DLD1 (cell line): ENCODE results near the gene TCTN3.
"Not testable (repeated sequence)": the region's sequence is repeated elsewhere in the genome, so short reads cannot be mapped to it uniquely, and the experiment has no call there.

Source experiments
- in situ Hi-C: cut with HindIII; loops from 2 replicates; pipeline ENCODE4 v1.10.0; 2017; ENCODE audit warnings: low sequenced_read_pairs

Gene TCTN3

GRCh38 chr10:95693668-95694534 is at the start of gene TCTN3:
Gene TCTN3 (minus strand): TSS chr10:95693927. CDS start chr10:95693899, 28 bp downstream.
- in situ Hi-C loops = no loop called here

DNA sequence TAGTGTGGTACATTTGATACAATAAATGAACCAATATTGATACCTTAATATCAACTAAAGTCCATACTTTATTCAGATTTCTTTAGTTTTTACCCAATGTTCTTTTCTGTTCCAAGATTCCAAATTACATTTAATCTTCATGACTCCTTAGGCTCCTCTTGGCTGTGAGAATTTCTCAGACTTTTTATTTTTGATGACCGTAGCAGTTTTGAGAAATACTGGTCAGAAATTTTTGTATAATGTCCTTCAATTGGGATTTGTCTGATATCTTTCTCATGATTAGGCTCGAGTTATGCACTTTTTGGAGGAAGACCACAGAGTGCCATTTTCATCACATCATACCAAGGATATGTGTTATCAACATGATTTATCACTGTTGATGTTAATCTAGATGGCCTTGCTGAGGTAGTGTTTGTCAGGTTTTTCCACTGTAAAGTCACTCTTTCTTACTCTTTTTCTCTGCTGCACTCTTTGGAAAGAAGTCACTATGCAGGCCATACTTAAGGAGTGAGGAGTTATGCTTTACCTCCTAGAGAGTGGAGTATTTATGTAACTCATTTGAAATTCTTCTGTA is 49.3 kb upstream of the TCTN3 start:
- in situ Hi-C loops = no loop called here

DNA sequence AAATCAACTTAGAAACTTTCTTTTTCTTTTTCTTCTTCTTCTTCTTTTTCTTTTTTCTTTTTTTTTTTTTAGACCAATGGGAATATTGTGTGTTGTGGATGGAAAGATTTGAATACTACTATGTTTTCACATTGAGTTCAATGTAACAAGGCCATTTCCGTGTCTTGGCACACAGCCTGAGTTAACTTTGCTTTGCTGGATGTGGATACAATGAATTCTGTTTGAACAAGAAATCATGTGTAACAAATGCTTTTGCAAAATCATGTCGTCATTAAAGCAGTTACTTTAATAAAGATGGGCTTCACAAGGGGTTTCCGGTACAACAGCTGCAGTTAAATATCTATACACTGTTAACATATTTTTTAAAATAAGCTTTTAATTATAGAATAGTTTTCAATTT is 48.8 kb upstream of the TCTN3 start:
- in situ Hi-C loops = no loop called here

- in situ Hi-C loops = no loop called here
Measured at GRCh38 chr10:95741807-95742467, 48.2 kb upstream of the TCTN3 start.

DNA sequence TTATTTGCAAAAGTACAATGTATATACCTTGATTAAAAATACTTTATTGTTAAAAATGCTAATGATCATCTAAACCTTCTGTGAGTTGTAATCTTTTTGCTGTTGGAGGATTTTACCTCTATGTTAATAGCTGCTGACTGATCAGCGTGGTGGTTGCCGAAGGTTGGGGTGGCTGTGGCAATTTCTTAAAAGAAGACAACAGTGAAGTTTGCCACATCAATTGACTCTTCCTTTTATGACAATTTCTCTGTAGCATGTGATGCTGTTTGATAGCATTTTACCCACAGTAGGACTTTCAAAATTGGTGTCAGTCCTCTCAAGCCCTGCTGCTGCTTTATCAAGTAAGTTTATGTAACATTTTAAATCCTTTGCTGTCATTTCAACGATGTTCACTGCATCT is 45.3 kb upstream of the TCTN3 start:
- in situ Hi-C loops = no loop called here

- in situ Hi-C loops = not testable (repeated sequence)
Measured at GRCh38 chr10:95732907-95733306, 39.2 kb upstream of the TCTN3 start.

DNA sequence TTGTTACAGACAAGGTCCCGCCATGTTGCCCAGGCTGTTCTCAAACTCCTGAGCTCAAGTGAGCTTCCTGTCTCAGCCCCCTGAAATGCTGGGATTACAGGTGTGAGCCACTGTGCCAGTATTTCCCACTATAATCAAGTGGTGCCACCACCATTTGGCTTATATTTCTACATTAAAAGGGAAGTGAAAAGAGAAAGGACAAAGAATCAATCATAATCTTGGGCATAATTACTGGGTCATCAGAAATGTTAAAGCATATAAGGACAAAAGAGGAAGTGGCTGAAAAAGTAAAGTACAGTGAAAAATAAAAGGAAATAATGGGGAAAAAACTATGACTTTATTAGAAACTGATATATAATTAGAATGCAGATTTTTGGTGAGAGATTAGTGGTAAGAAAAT is 36.5 kb upstream of the TCTN3 start:
- in situ Hi-C loops = no loop called here

- in situ Hi-C loops = no loop called here
Measured at GRCh38 chr10:95729323-95730055, 35.8 kb upstream of the TCTN3 start.

- in situ Hi-C loops = no loop called here
Measured at GRCh38 chr10:95728526-95728925, 34.8 kb upstream of the TCTN3 start.

GRCh38 chr10:95722496-95722895 is 28.8 kb upstream of the TCTN3 start:
- in situ Hi-C loops = not testable (repeated sequence)

DNA sequence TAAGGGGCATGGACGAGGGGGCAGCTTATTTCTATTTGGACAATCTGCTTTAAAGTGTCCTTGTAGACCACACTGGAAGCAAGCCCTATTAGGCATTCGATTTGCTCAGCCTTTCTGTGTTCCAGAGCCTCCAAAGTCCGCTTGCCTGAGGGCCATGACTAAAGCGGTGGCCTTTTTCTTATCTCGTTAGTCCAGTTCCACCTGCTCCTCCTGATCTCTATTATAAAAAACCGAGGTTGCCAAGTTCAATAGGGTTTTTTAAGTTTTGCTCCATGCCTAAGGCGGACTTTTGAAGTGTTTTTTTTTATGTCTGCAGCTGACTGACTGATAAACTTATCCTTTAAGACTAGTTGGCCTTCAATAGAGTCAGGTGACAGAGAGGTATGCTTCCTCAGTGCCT is 27.0 kb upstream of the TCTN3 start:
- in situ Hi-C loops = not testable (repeated sequence)

DNA sequence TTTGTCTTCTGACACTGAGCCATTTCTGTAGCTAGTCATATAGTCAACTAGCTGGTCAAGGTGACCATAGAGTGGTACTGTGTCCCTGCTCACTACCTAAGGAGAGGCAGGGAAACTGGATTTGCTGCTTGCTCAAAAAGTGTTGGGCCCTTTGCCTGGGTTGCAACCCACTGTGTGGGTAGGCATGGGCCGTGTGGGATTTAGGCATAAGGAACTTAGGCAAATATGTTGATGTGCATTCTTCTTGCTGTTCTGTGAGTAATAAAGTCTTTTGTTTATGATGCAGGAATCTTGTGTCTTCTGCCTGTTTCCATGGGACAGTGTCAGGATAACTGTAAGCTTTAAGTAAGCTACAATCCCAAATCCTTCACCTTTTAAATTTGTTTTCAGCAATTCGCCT is 23.1 kb upstream of the TCTN3 start:
- in situ Hi-C loops = no loop called here

DNA sequence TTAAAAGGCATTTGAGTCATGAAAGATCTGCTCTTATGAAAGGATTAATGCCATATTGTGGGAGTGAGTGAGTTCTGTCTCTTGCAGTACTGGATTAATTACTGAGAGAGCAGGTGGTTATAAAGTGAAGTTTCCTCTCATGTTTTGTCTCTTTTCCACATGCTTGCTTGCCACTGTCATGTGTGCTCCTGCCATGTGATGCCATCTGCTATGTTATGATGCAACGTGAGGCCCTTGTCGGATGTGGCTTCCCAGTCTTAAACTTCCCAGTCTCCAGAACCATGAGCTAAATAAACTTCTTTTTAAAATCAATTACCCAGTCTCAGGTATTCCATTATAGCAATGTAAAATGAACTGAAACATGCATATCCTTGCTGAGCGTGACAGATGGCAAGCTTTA is 22.7 kb upstream of the TCTN3 start:
- in situ Hi-C loops = no loop called here

- in situ Hi-C loops = no loop called here
Measured at GRCh38 chr10:95711492-95711891, 17.8 kb upstream of the TCTN3 start.

GRCh38 chr10:95706990-95707389 is 13.3 kb upstream of the TCTN3 start:
- in situ Hi-C loops = no loop called here

- in situ Hi-C loops = no loop called here
Measured at GRCh38 chr10:95706573-95706972, 12.8 kb upstream of the TCTN3 start.

- in situ Hi-C loops = no loop called here
Measured at GRCh38 chr10:95698415-95698814, 4.7 kb upstream of the TCTN3 start.

DNA sequence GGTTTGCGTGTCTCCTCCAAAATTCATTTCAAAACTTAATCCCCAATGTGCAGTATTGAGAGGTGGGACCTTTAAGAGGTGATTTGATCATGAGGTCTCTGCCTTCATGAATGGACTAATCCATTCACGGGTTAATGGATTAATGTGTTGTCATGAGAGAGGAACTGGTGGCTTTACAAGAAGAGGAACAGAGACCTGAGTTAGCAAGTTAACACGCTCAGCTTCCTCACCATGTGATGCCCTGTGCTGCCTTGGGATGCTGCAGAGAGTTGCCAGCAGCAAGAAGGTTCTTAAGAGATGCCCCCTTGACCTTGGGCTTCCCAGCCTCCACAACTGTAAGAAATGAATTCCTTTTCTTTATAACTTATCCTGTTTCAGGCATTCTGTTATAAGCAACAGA is 3.7 kb upstream of the TCTN3 start:
- in situ Hi-C loops = no loop called here

DNA sequence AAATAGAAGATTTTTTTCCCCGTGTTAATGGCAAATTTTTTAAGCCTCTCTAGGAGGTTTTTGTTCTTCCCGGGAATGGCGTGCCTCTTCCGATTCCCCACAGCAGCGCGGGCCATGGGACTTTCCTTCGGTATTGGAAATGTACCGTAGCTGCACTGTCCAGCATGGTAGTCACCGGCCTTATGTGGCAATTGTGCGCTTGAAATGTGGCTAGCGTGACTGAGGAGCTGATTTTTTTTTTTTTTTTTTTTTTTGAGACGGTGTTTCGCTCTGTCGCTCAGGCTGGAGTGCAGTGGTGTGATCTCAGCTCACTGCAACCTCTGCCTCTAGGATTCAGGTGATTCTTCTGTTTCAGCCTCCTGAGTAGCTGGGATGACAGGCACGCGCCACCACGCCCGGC is 938 bp upstream of the TCTN3 start:
- in situ Hi-C loops = no loop called here

- in situ Hi-C loops = no loop called here
Measured at GRCh38 chr10:95693071-95693667, 558 bp downstream of the TCTN3 start.

GRCh38 chr10:95691281-95691680 is 2.4 kb downstream of the TCTN3 start:
- in situ Hi-C loops = no loop called here
